Osteoblast (primary cell): ENCODE data around the gene PTPRD. TPM values are rescaled to one million over a fixed set of nuclear protein-coding genes. Genes with fewer than 3 reads are reported as not detected.
"Not testable (repeated sequence)": the region's sequence is repeated elsewhere in the genome, so short reads cannot be mapped to it uniquely, and the experiment has no call there.

Experiments
- DNase-seq: peaks from one replicate; pipeline ENCODE4 v3.0.0; 2011; ENCODE audit warnings: low spot score, mixed read lengths; ENCODE audit not compliant: insufficient read length; ENCODE audit errors: missing footprints
- H2AFZ ChIP-seq: 2 replicates; pipeline ENCODE4 v1.6.0; 2011; ENCODE audit warnings: mild to moderate bottlenecking, low read length
- H3K27ac ChIP-seq: 2 replicates; pipeline ENCODE4 v1.5.1; 2011; ENCODE audit warnings: mild to moderate bottlenecking, low read depth, low read length, moderate library complexity
- H3K27me3 ChIP-seq: 2 replicates; pipeline ENCODE4 v1.6.0; 2012; ENCODE audit warnings: mild to moderate bottlenecking, control low read depth, inconsistent platforms, low read length, moderate library complexity; ENCODE audit not compliant: insufficient read depth
- H3K36me3 ChIP-seq: 2 replicates; pipeline ENCODE4 v1.5.1; 2011; ENCODE audit warnings: mild to moderate bottlenecking, low read length, control low read depth, moderate library complexity; ENCODE audit not compliant: insufficient read depth
- H3K4me1 ChIP-seq: 2 replicates; pipeline ENCODE4 v1.5.1; 2011; ENCODE audit warnings: mild to moderate bottlenecking, low read length, control low read depth, moderate library complexity; ENCODE audit not compliant: insufficient read depth
- H3K4me2 ChIP-seq: 2 replicates; pipeline ENCODE4 v1.6.0; 2011; ENCODE audit warnings: mild to moderate bottlenecking, low read length; ENCODE audit not compliant: insufficient read depth
- H3K4me3 ChIP-seq: fragments of 200-600 bp; sonication (generic); 3 replicates; pipeline ENCODE4 v1.5.1; 2012; ENCODE audit warnings: mild to moderate bottlenecking, low read length, inconsistent platforms; ENCODE audit not compliant: insufficient read depth
- H3K79me2 ChIP-seq: 2 replicates; pipeline ENCODE4 v1.6.0; 2012; ENCODE audit warnings: mild to moderate bottlenecking, low read length, control low read depth, inconsistent platforms; ENCODE audit not compliant: insufficient read depth
- H3K9me3 ChIP-seq: 2 replicates; pipeline ENCODE4 v1.5.1; 2011; ENCODE audit warnings: low read depth, low read length, control low read depth
- H4K20me1 ChIP-seq: 2 replicates; pipeline ENCODE4 v1.6.0; 2012; ENCODE audit warnings: mild to moderate bottlenecking, low read length, control low read depth; ENCODE audit not compliant: insufficient read depth
- total RNA-seq: library from RNA; depleted of rRNA; stranded (reverse); fragments of >200 nt; gene quantifications from 2 replicates; pipeline ENCODE4 v1.2.3, GENCODE V29; 2012
- TF ChIP-seq, protein P1 (sequence below): IDR thresholded peaks from 2 replicates; pipeline ENCODE4 v1.5.1; 2011; ENCODE audit warnings: mild to moderate bottlenecking, low read depth, low read length, moderate library complexity; ENCODE audit errors: extremely low read depth

Gene PTPRD
- total RNA-seq, 1 donor: 23.9 TPM

GRCh38 chr9:10523164-10523563 lies 89.6 kb downstream of the PTPRD start:
- Histone ChIP-seq H4K20me1 (no peaks in the 10 kb centered on the region), H3K4me1 (no peaks in the 10 kb centered on the region), H3K9me3 (peaks cover 2% of the 10 kb centered on the region), H2AFZ (no peak overlapping the region), H3K4me2 (no peak overlapping the region), H3K79me2 (no peaks in the 10 kb centered on the region), H3K4me3 (no peak overlapping the region), H3K27me3 (no peaks in the 10 kb centered on the region), H3K36me3 (no peaks in the 10 kb centered on the region), H3K27ac (no peak overlapping the region)
- TF ChIP-seq, protein P1, sequence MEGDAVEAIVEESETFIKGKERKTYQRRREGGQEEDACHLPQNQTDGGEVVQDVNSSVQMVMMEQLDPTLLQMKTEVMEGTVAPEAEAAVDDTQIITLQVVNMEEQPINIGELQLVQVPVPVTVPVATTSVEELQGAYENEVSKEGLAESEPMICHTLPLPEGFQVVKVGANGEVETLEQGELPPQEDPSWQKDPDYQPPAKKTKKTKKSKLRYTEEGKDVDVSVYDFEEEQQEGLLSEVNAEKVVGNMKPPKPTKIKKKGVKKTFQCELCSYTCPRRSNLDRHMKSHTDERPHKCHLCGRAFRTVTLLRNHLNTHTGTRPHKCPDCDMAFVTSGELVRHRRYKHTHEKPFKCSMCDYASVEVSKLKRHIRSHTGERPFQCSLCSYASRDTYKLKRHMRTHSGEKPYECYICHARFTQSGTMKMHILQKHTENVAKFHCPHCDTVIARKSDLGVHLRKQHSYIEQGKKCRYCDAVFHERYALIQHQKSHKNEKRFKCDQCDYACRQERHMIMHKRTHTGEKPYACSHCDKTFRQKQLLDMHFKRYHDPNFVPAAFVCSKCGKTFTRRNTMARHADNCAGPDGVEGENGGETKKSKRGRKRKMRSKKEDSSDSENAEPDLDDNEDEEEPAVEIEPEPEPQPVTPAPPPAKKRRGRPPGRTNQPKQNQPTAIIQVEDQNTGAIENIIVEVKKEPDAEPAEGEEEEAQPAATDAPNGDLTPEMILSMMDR: no peak
- no peak for DNase-seq

- no peaks in the 10 kb centered on the region for H3K36me3 ChIP-seq
- no peak for DNase-seq
- no peak overlapping the region for H2AFZ ChIP-seq
- TF ChIP-seq, protein P1: no peak
- no peak overlapping the region for H3K27ac ChIP-seq
- H3K4me1 ChIP-seq: no peaks in the 10 kb centered on the region
- H4K20me1 ChIP-seq: no peaks in the 10 kb centered on the region
- no peak overlapping the region for H3K4me3 ChIP-seq
- no peaks in the 10 kb centered on the region for H3K79me2 ChIP-seq
- H3K27me3 ChIP-seq: no peaks in the 10 kb centered on the region
- no peak overlapping the region for H3K4me2 ChIP-seq
- no peaks in the 10 kb centered on the region for H3K9me3 ChIP-seq
Measured at GRCh38 chr9:10512144-10512543, 100.7 kb downstream of the PTPRD start.

GRCh38 chr9:10488937-10489336 lies 123.9 kb downstream of the PTPRD start:
- Histone ChIP-seq H3K27me3 (no peaks in the 10 kb centered on the region), H3K79me2 (no peaks in the 10 kb centered on the region), H3K4me2 (no peak overlapping the region), H4K20me1 (no peaks in the 10 kb centered on the region), H3K4me1 (no peaks in the 10 kb centered on the region), H2AFZ (no peak overlapping the region), H3K36me3 (no peaks in the 10 kb centered on the region), H3K9me3 (no peaks in the 10 kb centered on the region), H3K4me3 (no peak overlapping the region), H3K27ac (no peak overlapping the region)
- TF ChIP-seq, protein P1: no peak
- no peak for DNase-seq

- Histone ChIP-seq H3K79me2 (no peaks in the 10 kb centered on the region), H3K36me3 (no peaks in the 10 kb centered on the region), H3K9me3 (no peaks in the 10 kb centered on the region), H3K4me3 (no peak overlapping the region), H2AFZ (no peak overlapping the region), H3K4me2 (no peak overlapping the region), H3K27ac (no peak overlapping the region), H3K27me3 (no peaks in the 10 kb centered on the region), H4K20me1 (no peaks in the 10 kb centered on the region), H3K4me1 (no peaks in the 10 kb centered on the region)
- no peak for DNase-seq
- TF ChIP-seq, protein P1: peak; percentile 8
Measured at GRCh38 chr9:10479172-10479571, 133.6 kb downstream of the PTPRD start.

DNA sequence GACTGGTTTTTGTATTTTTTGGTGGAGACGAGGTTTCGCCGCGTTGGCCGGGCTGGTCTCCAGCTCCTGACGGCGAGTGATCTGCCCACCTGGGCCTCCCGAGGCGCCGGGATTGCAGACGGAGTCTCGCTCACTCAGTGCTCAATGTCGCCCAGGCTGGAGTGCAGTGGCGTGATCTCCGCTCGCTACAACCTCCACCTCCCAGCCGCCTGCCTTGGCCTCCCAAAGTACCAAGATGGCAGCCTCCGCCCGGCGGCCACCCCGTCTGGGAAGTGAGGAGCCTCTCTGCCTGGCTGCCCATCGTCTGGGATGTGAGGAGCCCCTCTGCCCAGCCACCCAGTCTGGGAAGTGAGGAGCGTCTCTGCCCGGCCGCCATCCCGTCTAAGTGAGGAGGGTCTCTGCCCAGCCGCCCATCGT lies 163.6 kb downstream of the PTPRD start:
- not testable (repeated sequence) for H3K4me2 ChIP-seq, H3K27me3 ChIP-seq, H3K27ac ChIP-seq, DNase-seq, H3K36me3 ChIP-seq, H4K20me1 ChIP-seq, H3K4me3 ChIP-seq, H3K9me3 ChIP-seq, H3K79me2 ChIP-seq, H2AFZ ChIP-seq, H3K4me1 ChIP-seq
